ENCODE results near the gene ADCY10. TPM values are rescaled to one million over a fixed set of nuclear protein-coding genes. Genes with fewer than 3 reads are reported as not detected.

The ADCY10 gene
- polyA plus RNA-seq, 3 donors, result 0.09 TPM; not detected in 2

- Mint-ChIP-seq H3K27ac (peak within 1 kb of the TSS; percentile 96 to 100 (median 100)), H3K4me3 (peak within 1 kb of the TSS; percentile 90 to 99), H3K9me3 (no peaks in the 10 kb centered on the region), H3K4me1 (peaks cover 34% of the 10 kb centered on the region), H3K27me3 (ENCODE audit: low read depth in 3 of 3) (peaks cover 0 to 5% (median 3%) of the 10 kb centered on the region in 3 donors), H3K36me3 (peaks cover 2 to 3% of the 10 kb centered on the region in 2 donors)
- Histone ChIP-seq H3K9me3 (replicated peaks in 1 of 2; ENCODE audit: control insufficient read depth in 1 of 2, insufficient read depth in 1 of 2, low read length in 2 of 2) (no peaks in the 10 kb centered on the region), H3K4me3 (replicated peaks in 1 of 3; ENCODE audit: low read depth in 2 of 3, low read length in 3 of 3) (peak within 1 kb of the TSS; percentile 83 to 97 (median 90)), H4K20me1 (ENCODE audit: insufficient read depth, low read length) (no peaks in the 10 kb centered on the region), H3K9ac (ENCODE audit: insufficient read depth, low read length, poor library complexity, severe bottlenecking) (peak within 1 kb of the TSS; percentile 84), H3K36me3 (replicated peaks in 1 of 2; ENCODE audit: control insufficient read depth in 1 of 2, insufficient read depth in 2 of 2, low read length in 2 of 2) (no peaks in the 10 kb centered on the region), H3K4me1 (ENCODE audit: control insufficient read depth in 1 of 2, insufficient read depth in 2 of 2, low read length in 2 of 2) (peaks cover 19 to 35% of the 10 kb centered on the region in 2 donors), H3K27me3 (ENCODE audit: control insufficient read depth in 2 of 2, insufficient read depth in 2 of 2, low read length in 2 of 2) (no peaks in the 10 kb centered on the region), H2AFZ (ENCODE audit: insufficient read depth, low read depth, low read length, poor library complexity, severe bottlenecking) (peak within 1 kb of the TSS; percentile 93), H3K4me2 (replicated peaks; ENCODE audit: extremely low read depth, low read length, poor library complexity, severe bottlenecking) (peak within 1 kb of the TSS; percentile 92), H3K79me2 (ENCODE audit: insufficient read depth, low read length) (peaks cover 88% of the 10 kb centered on the region), H3K27ac (ENCODE audit: low read depth in 1 of 2, low read length in 2 of 2) (peak within 1 kb of the TSS; percentile 90 to 97)
- intact Hi-C loops (cut with micrococcal nuclease), result loop anchor here (5.0 to 10.0 kb wide), 3 partner anchors 215 to 1092 kb away; partner anchors contain the start of genes MPZL1 (in 1 of the 2) and POU2F1 (in 1 of the 2)
- TF ChIP-seq CTCF (IDR thresholded peaks at IDR 0.05), result no peak
- 0% methylated on average over 34 of the region's 51 CpGs for WGBS (ENCODE audit: insufficient coverage)
- peak; percentile 10 to 21 (median 14) for DNase-seq
Measured at GRCh38 chr1:167936930-167937708, 23.2 kb upstream of the ADCY10 start, which contains the start of gene MPC2. TSS of gene MPC2 (minus strand) at chr1:167937072. CDS start at chr1:167935841, 1,231 bp downstream.

GRCh38 chr1:167936068-167936929 is 22.4 kb upstream of the ADCY10 start, which contains the start of gene DCAF6:
TSS of gene DCAF6 (plus strand) at chr1:167936683. CDS start at chr1:167936912, 229 bp downstream.
- Histone ChIP-seq H3K4me3 (replicated peaks in 1 of 3; ENCODE audit: low read depth in 2 of 3, low read length in 3 of 3) (peak within 1 kb of the TSS; percentile 83 to 97 (median 90)), H3K79me2 (ENCODE audit: insufficient read depth, low read length) (peaks cover 80% of the 10 kb centered on the region), H3K9ac (ENCODE audit: insufficient read depth, low read length, poor library complexity, severe bottlenecking) (peak within 1 kb of the TSS; percentile 84), H3K4me1 (ENCODE audit: control insufficient read depth in 1 of 2, insufficient read depth in 2 of 2, low read length in 2 of 2) (peaks cover 19 to 35% of the 10 kb centered on the region in 2 donors), H3K27me3 (ENCODE audit: control insufficient read depth in 2 of 2, insufficient read depth in 2 of 2, low read length in 2 of 2) (no peaks in the 10 kb centered on the region), H4K20me1 (ENCODE audit: insufficient read depth, low read length) (no peaks in the 10 kb centered on the region), H3K4me2 (replicated peaks; ENCODE audit: extremely low read depth, low read length, poor library complexity, severe bottlenecking) (peak within 1 kb of the TSS; percentile 92), H2AFZ (ENCODE audit: insufficient read depth, low read depth, low read length, poor library complexity, severe bottlenecking) (peak within 1 kb of the TSS; percentile 93), H3K36me3 (replicated peaks in 1 of 2; ENCODE audit: control insufficient read depth in 1 of 2, insufficient read depth in 2 of 2, low read length in 2 of 2) (no peaks in the 10 kb centered on the region), H3K27ac (ENCODE audit: low read depth in 1 of 2, low read length in 2 of 2) (peak within 1 kb of the TSS; percentile 90 to 97), H3K9me3 (replicated peaks in 1 of 2; ENCODE audit: control insufficient read depth in 1 of 2, insufficient read depth in 1 of 2, low read length in 2 of 2) (no peaks in the 10 kb centered on the region)
- H3K36me3 Mint-ChIP-seq, result peaks cover 0 to 2% of the 10 kb centered on the region in 2 donors
- H3K4me1 Mint-ChIP-seq, result peaks cover 34% of the 10 kb centered on the region
- peak within 1 kb of the TSS; percentile 90 to 99 for H3K4me3 Mint-ChIP-seq
- peaks cover 0 to 5% (median 3%) of the 10 kb centered on the region in 3 donors for H3K27me3 Mint-ChIP-seq (ENCODE audit: low read depth in 3 of 3)
- TF ChIP-seq CTCF (IDR thresholded peaks at IDR 0.05), result no peak
- H3K27ac Mint-ChIP-seq, result peak within 1 kb of the TSS; percentile 96 to 100 (median 100)
- DNase-seq, result peak; percentile 97 to 99 (median 98)
- intact Hi-C loops (cut with micrococcal nuclease), result loop anchor here (5.0 to 10.0 kb wide), 3 partner anchors 214 to 1091 kb away; partner anchors contain the start of genes MPZL1 (in 1 of the 2) and POU2F1 (in 1 of the 2)
- no peaks in the 10 kb centered on the region for H3K9me3 Mint-ChIP-seq
- WGBS (ENCODE audit: insufficient coverage), result 0% methylated on average over 29 of the region's 58 CpGs

Measured in CD14-positive monocyte (primary cell).